Measurements from ENCODE around the gene RNF214.

- no peak for TF ChIP-seq POLR2A (IDR thresholded peaks at IDR 0.05)
- no peak for TF ChIP-seq CTCF (IDR thresholded peaks at IDR 0.05)
Measured at GRCh38 chr11:117289795-117290194, 57.3 kb downstream of the RNF214 start.
